ENCODE results near the gene FCHSD2.
A peak's percentile ranks its signal among the peaks of the same experiment; 100 is the strongest.

Gene FCHSD2

DNA sequence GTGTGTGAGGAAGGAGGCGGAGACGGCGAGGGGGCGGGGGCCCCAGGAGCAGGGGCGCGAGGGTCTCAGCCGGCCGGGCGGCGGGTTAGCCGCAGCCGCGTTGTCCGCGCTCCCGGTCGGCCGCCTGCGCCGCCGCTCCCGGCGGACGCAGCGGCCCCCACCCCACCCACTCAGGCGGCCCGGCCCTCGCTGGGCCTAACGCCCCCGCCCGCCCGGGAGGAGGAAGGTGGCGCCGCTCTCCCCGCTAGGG lies at the start of gene FCHSD2:
Gene FCHSD2 (minus strand): TSS at position 191 of the 250 bp plus-strand sequence. CDS start 441 bp downstream, outside the sequence.
- DNase-seq: no peak

GRCh38 chr11:73191151-73191550 lies 49.0 kb upstream of the FCHSD2 start:
- DNase-seq: no peak

DNA sequence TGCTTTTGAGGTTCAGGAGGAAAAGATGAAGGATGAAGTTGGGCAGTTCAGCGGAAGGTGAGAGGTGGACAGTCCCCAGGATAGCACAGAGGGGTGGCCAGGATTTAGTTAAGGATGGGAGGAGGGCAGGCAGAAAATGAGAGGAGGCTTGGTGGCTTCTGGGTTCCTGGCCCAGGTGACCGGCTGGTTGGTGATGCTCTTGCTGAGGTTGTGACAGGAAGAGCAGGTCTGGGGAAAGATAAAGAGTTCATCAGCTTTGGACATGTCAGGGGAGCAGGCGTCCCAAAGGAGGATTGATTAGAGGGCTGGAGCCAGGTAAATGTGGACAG lies 48.4 kb upstream of the FCHSD2 start:
- no peak for DNase-seq

DNA sequence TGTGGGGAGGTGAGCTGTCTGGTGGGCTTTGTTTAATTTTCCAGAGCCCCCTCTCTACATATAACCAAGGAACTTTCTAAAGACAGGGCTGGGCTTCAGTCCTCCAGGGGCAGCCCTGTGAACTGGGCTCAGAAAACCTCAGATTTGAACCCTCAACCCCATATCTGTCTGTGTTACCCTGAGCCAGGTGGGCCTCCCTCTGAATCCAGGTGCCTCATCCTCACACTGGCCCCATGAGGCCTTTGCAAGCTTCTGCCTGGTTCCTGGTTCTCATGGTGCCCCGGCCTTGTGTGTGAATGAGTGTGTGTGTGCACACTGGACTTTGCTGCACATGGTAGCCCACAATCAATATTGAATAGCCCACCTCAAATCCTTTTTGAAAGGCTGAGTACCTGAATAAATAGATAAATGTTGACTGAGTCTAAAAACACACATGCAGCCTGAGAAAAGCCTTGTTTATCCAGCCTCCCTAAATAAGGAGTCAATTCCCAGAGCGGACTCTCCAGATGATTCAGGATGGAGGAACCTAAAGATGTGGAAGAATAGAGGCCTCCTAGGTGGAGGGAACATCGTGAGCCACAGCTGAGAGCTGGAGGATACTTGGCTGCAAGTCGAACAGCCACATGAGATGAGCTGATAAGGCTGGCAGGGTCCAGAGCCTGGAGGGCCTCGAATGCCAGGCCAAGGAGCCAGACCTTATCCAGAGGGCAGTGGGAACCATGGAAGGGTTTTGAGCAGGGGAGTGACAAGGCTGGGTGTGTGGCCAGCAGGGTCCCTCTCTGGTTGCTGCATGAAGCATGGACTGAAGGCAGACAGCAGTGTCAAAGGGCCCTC lies 47.8 kb upstream of the FCHSD2 start:
- no peak for DNase-seq

GRCh38 chr11:73189315-73189714 lies 47.2 kb upstream of the FCHSD2 start:
- no peak for DNase-seq

DNA sequence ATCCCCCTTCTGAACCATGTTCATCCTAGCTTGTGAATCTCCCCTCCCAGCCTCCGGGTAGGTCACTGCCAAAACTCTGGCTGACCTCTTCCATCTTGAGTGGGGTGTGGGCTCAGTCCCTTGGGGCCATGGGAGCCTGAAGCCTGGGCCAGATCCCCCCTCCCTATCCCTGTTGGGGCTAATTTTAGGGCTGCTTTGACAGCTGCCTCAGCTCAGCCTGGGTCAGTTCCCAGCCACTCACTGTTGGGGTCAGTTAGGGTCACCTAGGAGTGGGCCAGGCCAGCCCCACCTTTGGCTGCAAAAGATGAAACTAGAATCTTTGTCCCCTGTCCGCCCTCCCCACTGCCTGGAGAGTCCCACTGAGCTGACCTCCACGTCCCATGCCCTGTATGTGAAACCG lies 46.2 kb upstream of the FCHSD2 start:
- DNase-seq: no peak

DNA sequence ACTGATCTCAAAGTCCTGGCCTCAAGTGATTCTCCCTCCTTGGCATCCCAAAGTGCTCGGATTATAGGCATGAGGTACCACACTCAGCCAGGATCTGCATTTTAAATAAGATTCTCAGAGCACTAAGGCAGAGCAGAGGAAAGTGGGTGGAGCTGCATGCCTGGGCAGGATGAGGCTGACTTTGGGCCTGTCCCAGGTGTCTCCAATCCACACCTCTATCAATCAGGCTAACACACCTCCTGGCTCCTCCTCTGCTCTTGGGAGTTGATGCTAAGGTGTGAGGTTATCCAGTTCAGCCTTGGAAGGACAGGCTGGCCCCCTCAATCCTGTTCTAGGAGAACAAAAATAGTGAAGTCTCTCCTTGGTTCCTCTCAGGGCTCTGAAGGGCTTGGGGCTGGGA lies 45.7 kb upstream of the FCHSD2 start:
- DNase-seq: no peak

DNA sequence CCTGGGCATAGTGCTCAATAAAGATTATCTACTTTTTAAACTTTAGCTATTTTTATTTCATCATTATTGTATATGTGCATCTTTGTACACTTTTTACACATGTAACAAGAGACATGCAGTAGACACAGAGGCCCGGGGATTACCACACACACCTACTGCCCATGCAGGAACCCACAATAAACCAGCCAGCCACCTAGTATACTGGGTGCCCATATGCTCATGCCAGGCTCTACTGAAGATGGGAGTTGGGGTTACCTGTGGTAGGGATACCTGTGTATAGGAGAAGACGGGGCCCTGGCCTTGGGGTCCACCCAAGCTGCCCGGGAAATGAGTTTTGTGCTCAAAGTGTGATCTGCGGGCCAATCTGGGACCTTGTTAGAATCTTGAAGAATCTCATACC lies 44.8 kb upstream of the FCHSD2 start:
- DNase-seq: no peak

DNA sequence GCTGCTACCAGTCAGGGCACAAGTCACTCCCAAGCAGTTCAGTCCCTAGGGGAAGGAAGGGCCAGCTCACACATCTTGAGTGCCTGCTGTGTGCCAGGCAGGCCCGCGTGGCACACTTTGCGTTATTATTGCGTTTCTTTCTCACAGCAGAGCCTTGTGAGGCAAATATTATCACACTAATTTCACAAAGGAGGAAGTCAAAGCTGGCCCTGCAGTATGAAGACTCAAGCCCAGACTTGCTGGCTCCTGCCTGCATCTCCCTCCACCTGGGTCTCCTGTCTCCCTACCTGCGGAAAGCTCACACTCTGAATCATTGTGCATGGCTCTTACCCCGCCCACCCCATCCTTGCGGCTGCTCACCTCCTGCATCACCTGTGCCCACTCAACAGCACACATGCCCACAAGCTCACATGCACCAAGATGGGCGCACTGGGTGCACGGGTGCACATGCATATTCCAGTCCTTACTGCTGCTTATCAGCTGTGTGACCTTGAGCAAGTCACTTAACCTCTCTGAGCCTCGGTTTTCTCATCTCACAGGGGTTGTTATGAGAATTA lies 44.3 kb upstream of the FCHSD2 start:
- DNase-seq: no peak

- DNase-seq: no peak
Measured at GRCh38 chr11:73185680-73186293, 43.7 kb upstream of the FCHSD2 start.

- peak; percentile 21 to 44 for DNase-seq
Measured at GRCh38 chr11:73184953-73185671, 43.0 kb upstream of the FCHSD2 start.

- no peak for DNase-seq
Measured at GRCh38 chr11:73182824-73183321, 40.8 kb upstream of the FCHSD2 start.

DNA sequence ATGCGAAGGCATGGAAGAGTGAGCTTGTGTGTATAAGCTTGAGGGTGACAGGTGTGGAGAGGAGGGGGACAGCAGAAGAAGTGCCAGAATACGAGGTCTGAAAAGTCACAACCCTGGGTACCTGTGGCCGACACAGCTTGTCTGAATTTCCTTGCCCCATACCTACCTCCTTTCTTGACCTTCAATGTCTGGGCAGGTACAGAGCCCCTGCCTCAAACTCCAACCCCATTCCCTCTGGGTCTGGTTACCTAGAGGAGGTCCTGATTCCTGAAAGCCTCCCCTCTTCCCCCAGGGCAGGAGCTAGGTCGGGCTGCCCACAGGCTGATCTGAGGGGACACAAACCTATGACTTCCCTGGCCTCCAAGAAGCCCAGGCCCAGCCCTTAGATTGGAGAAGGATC lies 36.6 kb upstream of the FCHSD2 start:
- no peak for DNase-seq

DNA sequence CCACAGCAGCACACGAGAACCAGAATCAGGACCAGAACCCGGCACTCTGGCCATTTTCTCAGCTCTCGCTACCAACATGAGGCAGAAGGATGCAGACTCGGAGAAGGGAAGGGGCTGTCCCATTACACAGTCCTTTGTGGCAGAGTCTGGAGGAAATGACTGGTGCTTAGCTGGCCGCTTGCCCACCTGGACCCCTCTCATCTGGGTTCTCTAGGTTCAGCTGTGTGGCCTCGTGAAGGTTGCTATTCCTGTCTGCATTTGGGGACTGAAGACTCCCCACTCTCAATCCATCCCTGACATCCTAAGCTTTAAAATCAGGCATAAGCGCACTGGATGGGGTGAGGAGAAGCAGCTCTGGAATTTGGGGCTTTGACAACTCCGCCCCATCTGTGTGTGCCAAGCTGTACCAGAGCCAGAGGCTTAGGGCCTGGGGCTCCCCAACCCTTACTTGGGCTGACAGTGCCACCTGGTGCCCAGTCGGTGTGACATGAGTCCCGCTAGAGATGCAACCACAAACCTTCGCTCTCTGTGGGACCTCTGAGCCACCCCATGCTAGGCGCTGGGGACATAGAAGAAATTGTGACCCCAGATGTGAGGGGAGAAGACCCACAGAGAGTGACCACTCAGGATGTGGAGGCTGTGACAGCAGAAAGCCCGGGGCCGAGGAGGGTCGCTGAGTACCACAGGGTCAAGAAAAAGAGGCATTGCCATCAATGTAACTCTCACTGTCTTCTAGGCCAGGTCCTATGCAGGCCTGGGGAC lies 35.8 kb upstream of the FCHSD2 start:
- DNase-seq: peak; percentile 73 to 75

- DNase-seq: no peak
Measured at GRCh38 chr11:73177380-73177777, 35.3 kb upstream of the FCHSD2 start.

DNA sequence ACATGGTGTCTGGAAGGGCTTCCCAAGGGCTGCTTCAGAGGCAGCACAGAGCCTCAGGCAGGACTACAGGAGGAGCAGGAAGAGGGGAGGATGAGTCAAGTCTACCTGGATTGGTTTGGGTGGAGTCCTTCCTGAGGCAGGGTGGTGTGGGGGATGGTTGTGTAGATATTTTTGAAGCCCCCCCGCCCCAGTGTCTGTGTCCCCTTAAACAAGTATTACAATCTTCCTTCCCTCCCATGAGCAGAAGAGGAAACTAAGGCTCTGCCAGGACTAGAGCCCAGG lies 34.7 kb upstream of the FCHSD2 start:
- DNase-seq: no peak

GRCh38 chr11:73176145-73176873 lies 34.2 kb upstream of the FCHSD2 start:
- DNase-seq: no peak

GRCh38 chr11:73175551-73176144 lies 33.5 kb upstream of the FCHSD2 start:
- no peak for DNase-seq

DNA sequence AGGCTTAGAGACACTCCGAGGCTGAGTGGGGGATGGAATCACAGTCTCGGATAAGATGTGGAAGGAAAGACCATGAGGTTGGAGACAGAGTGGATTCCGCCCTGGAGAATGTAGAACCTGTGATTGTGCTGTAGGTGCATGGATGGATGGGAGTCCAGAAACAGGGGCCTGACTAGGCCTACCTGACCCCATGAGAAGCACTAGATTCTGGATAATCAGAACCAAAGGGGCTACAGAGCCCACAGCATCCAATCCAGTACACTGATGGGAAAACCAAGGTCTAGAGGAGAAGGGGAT lies 32.3 kb upstream of the FCHSD2 start:
- no peak for DNase-seq

DNA sequence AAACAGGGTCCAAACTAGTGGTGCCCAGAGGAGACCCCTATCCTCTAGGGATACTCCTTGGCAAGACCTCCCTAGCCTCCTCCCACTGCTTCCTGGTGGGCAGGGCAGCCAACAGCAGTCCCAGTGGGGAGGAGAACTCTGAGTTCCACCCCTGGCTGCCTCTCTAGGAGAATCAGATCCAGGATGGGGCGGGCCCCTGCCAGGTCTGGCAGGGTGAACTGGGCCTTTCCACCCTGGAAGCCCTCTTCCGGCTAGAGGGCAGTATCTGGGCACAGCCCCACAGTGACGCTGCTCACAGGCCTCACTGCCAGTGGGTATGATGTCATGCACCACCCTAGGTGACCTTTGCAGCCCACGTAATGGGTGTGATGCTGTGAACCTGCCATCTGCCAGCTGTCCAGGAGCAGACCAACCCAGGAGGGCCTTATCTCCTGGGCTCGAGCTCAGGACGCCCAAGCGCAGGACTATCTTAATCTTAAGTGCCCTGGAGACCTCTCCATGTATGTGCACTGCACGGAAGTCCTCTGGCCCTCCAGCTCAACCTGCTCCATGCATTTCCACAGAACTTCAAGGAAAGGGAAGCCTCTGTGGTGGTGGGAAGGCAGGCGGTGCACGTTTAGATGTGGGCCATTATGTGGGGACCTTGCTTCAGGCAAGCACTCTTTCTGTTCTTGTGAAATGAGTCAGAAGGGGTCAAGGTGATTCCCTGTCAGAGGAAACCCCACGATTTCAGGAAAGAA lies 31.8 kb upstream of the FCHSD2 start:
- no peak for DNase-seq

DNA sequence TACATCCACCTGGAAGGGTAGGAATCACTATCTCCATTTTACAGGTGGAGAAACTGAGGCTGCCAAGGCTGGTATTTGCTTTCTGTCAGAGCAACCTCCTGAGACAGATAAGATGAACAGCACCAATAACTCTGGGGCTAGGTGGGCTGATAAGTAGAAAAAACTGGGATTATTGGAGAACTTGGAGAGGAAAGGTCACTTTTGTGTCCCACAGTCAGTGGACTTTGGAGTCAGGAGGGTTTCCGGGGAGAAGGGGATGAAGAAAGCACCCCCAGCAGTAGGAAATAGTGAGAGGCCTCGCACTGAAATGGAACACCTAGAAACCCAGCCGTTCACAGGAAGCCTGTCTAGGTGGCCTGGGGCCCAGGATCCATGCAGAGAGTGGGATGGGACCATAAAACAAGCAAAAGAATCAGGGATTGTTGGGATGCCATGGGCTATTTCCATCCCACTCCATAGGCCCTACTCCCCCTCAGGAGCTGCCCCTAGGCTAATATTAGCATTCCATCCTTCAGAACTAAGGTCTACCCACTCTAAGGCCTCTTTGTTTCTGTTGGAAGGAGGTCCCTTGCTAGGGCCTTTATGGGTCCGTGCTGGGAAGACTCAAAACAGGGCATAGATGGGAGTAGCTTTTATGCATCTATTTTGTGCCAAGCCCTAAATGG lies 31.0 kb upstream of the FCHSD2 start:
- DNase-seq: no peak

All from stimulated activated CD4-positive, alpha-beta T cell treated with anti-CD3 and anti-CD28 coated beads, Interleukin-4, amount 100 ng/mL, for 4 hours (primary cell).